H1 (cell line): ENCODE data around the gene PACSIN1. TPM values are rescaled to one million over a fixed set of nuclear protein-coding genes. Genes with fewer than 3 reads are reported as not detected.

ENCODE experiments used
- CTCF ChIA-PET: fragments of 300-600 bp; sonication (Branson Sonifier 250); formaldehyde crosslinking; loops from one replicate; lab custom pipeline; 2021; ENCODE audit not compliant: partially characterized antibody; lab: Charles Lee
- POLR2A ChIA-PET: fragments of 300-600 bp; sonication (Branson Sonifier 250); formaldehyde crosslinking; loops from one replicate; lab custom pipeline; 2021; ENCODE audit warnings: inconsistent platforms; ENCODE audit not compliant: partially characterized antibody; lab: Charles Lee
- DNase-seq, 2 experiments: peaks; one replicate each; pipeline versions ENCODE4 v3.0.0 to v3.0.0-alpha.2; 2010 to 2022; ENCODE audit warnings: low spot score in 2 of 2, low read depth in 1 of 2, mixed read lengths in 1 of 2
- FAIRE-seq: peaks from 2 replicates; lab custom pipeline; 2011; peaks lifted over from hg19 to GRCh38; lab: Jason Lieb, UNC
- H2AFZ ChIP-seq: 2 replicates; pipeline ENCODE4 v1.8.1; 2012; ENCODE audit warnings: low read length, inconsistent platforms
- H2AK5ac ChIP-seq: 2 replicates; pipeline ENCODE4 v1.6.1; 2013; ENCODE audit warnings: low read depth, low read length
- H2BK120ac ChIP-seq: replicated peaks from 2 replicates; pipeline ENCODE3; 2013; ENCODE audit warnings: low read depth, low read length, inconsistent platforms
- H2BK12ac ChIP-seq: 2 replicates; pipeline ENCODE4 v1.6.1; 2013; ENCODE audit warnings: low read depth, low read length
- H2BK15ac ChIP-seq: 2 replicates; pipeline ENCODE4 v1.6.1; 2013; ENCODE audit warnings: low read length
- H2BK20ac ChIP-seq: 2 replicates; pipeline ENCODE4 v1.6.1; 2013; ENCODE audit warnings: low read length
- H2BK5ac ChIP-seq: 2 replicates; pipeline ENCODE4 v1.6.1; 2013; ENCODE audit warnings: low read depth, low read length
- H3K14ac ChIP-seq: 2 replicates; pipeline ENCODE4 v1.6.1; 2013; ENCODE audit warnings: inconsistent platforms; ENCODE audit not compliant: insufficient read length
- H3K18ac ChIP-seq: 2 replicates; pipeline ENCODE4 v1.6.1; 2013; ENCODE audit warnings: low read length; ENCODE audit errors: extremely low read depth
- H3K23ac ChIP-seq: 2 replicates; pipeline ENCODE4 v1.6.1; 2013; ENCODE audit warnings: inconsistent platforms; ENCODE audit not compliant: insufficient read length
- H3K23me2 ChIP-seq: 2 replicates; pipeline ENCODE4 v1.6.1; 2013; ENCODE audit warnings: low read depth, low read length
- H3K27ac ChIP-seq: 2 replicates; pipeline ENCODE4 v1.6.1; 2011; ENCODE audit warnings: low read depth, low read length, inconsistent platforms
- H3K27me3 ChIP-seq, 4 experiments: replicated peaks in 1 of 4; 1 replicate in 1 of 4; 2 replicates in 3 of 4; pipeline versions ENCODE4 v1.6.1 to v1.8.1; 2011 to 2013; ENCODE audit warnings: low read length in 3 of 4, mild to moderate bottlenecking in 3 of 4, inconsistent platforms in 2 of 4, mixed read lengths in 2 of 4, moderate library complexity in 1 of 4; ENCODE audit not compliant: control insufficient read depth in 3 of 4, insufficient read depth in 3 of 4; ENCODE audit errors: extremely low read depth in 1 of 4
- H3K36me3 ChIP-seq, 4 experiments: 2 replicates each; pipeline versions ENCODE4 v1.6.1 to v1.8.1; 2011 to 2013; ENCODE audit warnings: mild to moderate bottlenecking in 4 of 4, low read length in 3 of 4, moderate library complexity in 2 of 4, control low read depth in 1 of 4, inconsistent platforms in 1 of 4; ENCODE audit not compliant: insufficient read depth in 4 of 4, control insufficient read depth in 2 of 4
- H3K4ac ChIP-seq: replicated peaks from 2 replicates; pipeline ENCODE3; 2013; ENCODE audit warnings: low read length, low read depth, mixed read lengths, inconsistent platforms; ENCODE audit not compliant: insufficient read length
- H3K4me1 ChIP-seq, 4 experiments: replicated peaks in 1 of 4; 1 replicate in 1 of 4; 2 replicates in 3 of 4; pipeline versions ENCODE4 v1.6.1 to v1.8.1; 2011 to 2013; ENCODE audit warnings: low read length in 3 of 4, inconsistent platforms in 2 of 4, mixed read lengths in 1 of 4; ENCODE audit not compliant: insufficient read depth in 4 of 4, control insufficient read depth in 3 of 4
- H3K4me2 ChIP-seq, 2 experiments: 2 replicates each; pipeline versions ENCODE4 v1.6.1 to v1.8.1; 2011 to 2013; ENCODE audit warnings: low read depth in 2 of 2, low read length in 2 of 2, control low read depth in 1 of 2, inconsistent platforms in 1 of 2, mild to moderate bottlenecking in 1 of 2; ENCODE audit not compliant: insufficient read depth in 1 of 2
- H3K4me3 ChIP-seq, 4 experiments: fragments of 200-600, 300-600 bp in 1 of 4; sonication (generic), shearing (Covaris generic), sonication (Bioruptor Twin) in 1 of 4; 2 replicates each; pipeline versions ENCODE4 v1.5.1 to v1.8.1; 2011 to 2016; ENCODE audit warnings: low read length in 4 of 4, low read depth in 3 of 4, control low read depth in 2 of 4, inconsistent platforms in 2 of 4, mild to moderate bottlenecking in 2 of 4, mixed read lengths in 1 of 4, moderate library complexity in 1 of 4; ENCODE audit not compliant: insufficient read depth in 2 of 4; ENCODE audit errors: extremely low read depth in 1 of 4
- H3K56ac ChIP-seq: replicated peaks from 2 replicates; pipeline ENCODE3; 2013; ENCODE audit warnings: low read depth, mild to moderate bottlenecking, mixed read lengths, low read length, inconsistent platforms; ENCODE audit not compliant: insufficient read length
- H3K79me1 ChIP-seq: 2 replicates; pipeline ENCODE4 v1.6.1; 2013; ENCODE audit warnings: low read depth, low read length, control low read depth
- H3K79me2 ChIP-seq, 2 experiments: 2 replicates each; pipeline versions ENCODE4 v1.6.1 to v1.8.1; 2012 to 2013; ENCODE audit warnings: low read length in 2 of 2, mild to moderate bottlenecking in 2 of 2, inconsistent platforms in 1 of 2; ENCODE audit not compliant: insufficient read depth in 2 of 2, control insufficient read depth in 1 of 2
- H3K9ac ChIP-seq, 4 experiments: replicated peaks in 1 of 4; 1 replicate in 1 of 4; 2 replicates in 3 of 4; pipeline versions ENCODE4 v1.6.1 to v1.8.1; 2011 to 2013; ENCODE audit warnings: low read depth in 3 of 4, low read length in 3 of 4, control low read depth in 2 of 4, mild to moderate bottlenecking in 2 of 4, moderate library complexity in 2 of 4, inconsistent platforms in 1 of 4; ENCODE audit errors: extremely low read depth in 1 of 4
- H3K9me3 ChIP-seq, 2 experiments: 2 replicates each; pipeline versions ENCODE4 v1.6.1 to v1.8.1; 2012 to 2013; ENCODE audit warnings: mild to moderate bottlenecking in 2 of 2, moderate library complexity in 2 of 2, control low read depth in 1 of 2, inconsistent platforms in 1 of 2, low read depth in 1 of 2, low read length in 1 of 2, mixed read lengths in 1 of 2; ENCODE audit not compliant: insufficient read depth in 2 of 2
- H4K20me1 ChIP-seq, 2 experiments: replicated peaks in 1 of 2; 2 replicates each; pipeline versions ENCODE3 to v1.8.1; 2011 to 2013; ENCODE audit warnings: inconsistent platforms in 2 of 2, low read length in 2 of 2, mild to moderate bottlenecking in 1 of 2; ENCODE audit not compliant: insufficient read depth in 2 of 2, control insufficient read depth in 1 of 2
- H4K5ac ChIP-seq: 2 replicates; pipeline ENCODE4 v1.6.1; 2013; ENCODE audit warnings: low read length, low read depth, mixed read lengths, inconsistent platforms; ENCODE audit not compliant: insufficient read length
- H4K8ac ChIP-seq: 2 replicates; pipeline ENCODE4 v1.8.0; 2013; ENCODE audit warnings: mild to moderate bottlenecking, moderate library complexity, low read length, inconsistent platforms; ENCODE audit not compliant: insufficient read depth; ENCODE audit errors: extremely low read depth
- H4K91ac ChIP-seq: replicated peaks from 2 replicates; pipeline ENCODE3; 2013; ENCODE audit warnings: low read length, mixed read lengths, inconsistent platforms; ENCODE audit not compliant: insufficient read length
- ATF2 ChIP-seq: IDR thresholded peaks from 2 replicates; pipeline ENCODE4 v1.6.1; 2012; ENCODE audit warnings: low read length, inconsistent platforms
- CBX5 ChIP-seq: fragments of 300-800, 300-1000 bp; sonication (generic); IDR thresholded peaks from 2 replicates; pipeline ENCODE4 v1.7.1; 2016; ENCODE audit warnings: antibody characterized with exemption, low read length, low read depth
- CHD2 ChIP-seq: IDR thresholded peaks from 2 replicates; pipeline ENCODE4 v1.6.1; 2012; ENCODE audit warnings: low read length, improper control_type of control experiment
- CTCF ChIP-seq, 3 experiments: IDR thresholded peaks; 1 replicate in 2 of 3; 2 replicates in 1 of 3; pipeline versions ENCODE4 v1.5.1 to v1.6.1; 2011; ENCODE audit warnings: low read length in 3 of 3, mild to moderate bottlenecking in 3 of 3, inconsistent platforms in 2 of 3, low read depth in 1 of 3, moderate library complexity in 1 of 3; ENCODE audit not compliant: insufficient read depth in 1 of 3; ENCODE audit errors: control extremely low read depth in 1 of 3
- GTF2F1 ChIP-seq: IDR thresholded peaks from 2 replicates; pipeline ENCODE4 v1.6.1; 2012; ENCODE audit warnings: low read depth, low read length, improper control_type of control experiment, borderline replicate concordance
- SAP30 ChIP-seq: fragments of 300-600 bp; sonication (generic); IDR thresholded peaks from 2 replicates; pipeline ENCODE4 v1.7.1; 2012; ENCODE audit warnings: low read length, moderate library complexity, mild to moderate bottlenecking, inconsistent platforms; ENCODE audit not compliant: insufficient read depth, insufficient replicate concordance
- SP4 ChIP-seq: IDR thresholded peaks from 2 replicates; pipeline ENCODE4 v1.6.1; 2012; ENCODE audit warnings: low read length, inconsistent platforms
- YY1 ChIP-seq: IDR thresholded peaks from 2 replicates; pipeline ENCODE4 v1.6.1; 2011; ENCODE audit warnings: low read depth, mild to moderate bottlenecking, low read length
- WGBS, 2 experiments: shearing (Covaris generic) in 1 of 2; methylation state at CpG; one replicate each; pipeline versions ENCODE4 v1.1.6 to v1.1.7; 2013 to 2015; ENCODE audit warnings: low lambda C conversion rate in 2 of 2, mixed read lengths in 2 of 2, inconsistent platforms in 1 of 2, low coverage in 1 of 2, missing lambda C conversion rate in 1 of 2; ENCODE audit not compliant: insufficient replicate concordance in 2 of 2, insufficient coverage in 1 of 2, insufficient read length in 1 of 2; ENCODE audit errors: extremely low coverage in 1 of 2, missing lambda C conversion rate in 1 of 2; 5-methylcytosine and 5-hydroxymethylcytosine counted together
- polyA plus RNA-seq, 7 experiments: library from polyadenylated mRNA; depleted of rRNA in 3 of 7; stranded (reverse) in 5 of 7; unstranded in 2 of 7; fragments of >200 nt in 5 of 7; fragments of 200-250 nt in 2 of 7; gene quantifications; 1 replicate in 5 of 7; 2 replicates in 1 of 7; 4 replicates in 1 of 7; pipeline versions ENCODE4 v1.2.1 to v1.2.3, GENCODE V29; 2011 to 2013; ENCODE audit warnings: missing spikeins in 2 of 7, mixed read lengths in 2 of 7
- total RNA-seq: library from RNA; stranded (reverse); fragmentation: NEBNext Ultra II Directional; extraction: Animal tissue kit (Norgen Biotek cat#: 25700); gene quantifications from 2 replicates; pipeline ENCODE4 v1.2.1, GENCODE V29; 2021

The PACSIN1 gene
- total and polyA plus RNA-seq, 2 of the 8 experiments (the other 6 are each of a cell fraction or from before 2014, with no cell fraction given): 5.9 to 11.1 TPM

- DNase-seq (no peak), FAIRE-seq (no peak)
- CTCF ChIA-PET: interaction anchor here (0.6 to 3.7 kb wide), 12 partner anchors 11 to 515 kb away, joined by 3 to 20 read pairs (median 4); partner anchors contain the start of gene SPDEF
- H3K79me1 ChIP-seq: no peaks in the 10 kb centered on the region
- H3K27me3 ChIP-seq: no peaks in the 10 kb centered on the region
- no peaks in the 10 kb centered on the region for H3K79me2 ChIP-seq
- H4K91ac ChIP-seq: no peak overlapping the region
- H3K9ac ChIP-seq: no peak overlapping the region
- no peak overlapping the region for H3K4ac ChIP-seq
- H3K4me1 ChIP-seq: peaks cover 0 to 15% (median 7%) of the 10 kb centered on the region in 4 experiments; a peak in 5 of 7 replicates
- H3K23me2 ChIP-seq: no peaks in the 10 kb centered on the region
- no peak overlapping the region for H2BK15ac ChIP-seq
- H4K20me1 ChIP-seq: no peaks in the 10 kb centered on the region
- 88% methylated on average over 14 of the region's 14 CpGs; no CpG with 5 or more reads in 1 of the 2 experiments for WGBS, 2 experiments
- TF ChIP-seq YY1: no peak
- TF ChIP-seq ATF2: no peak
- no peak for TF ChIP-seq CBX5
- no peak for TF ChIP-seq CTCF (IDR thresholded peaks at IDR 0.05; ENCODE audit: control extremely low read depth in 1 of 3, insufficient read depth in 1 of 3, low read depth in 1 of 3, low read length in 3 of 3)
- no peak for TF ChIP-seq SAP30
- TF ChIP-seq CHD2: no peak
- TF ChIP-seq SP4: no peak
- no peak for TF ChIP-seq GTF2F1
- POLR2A ChIA-PET: interaction anchor here (1.5 to 2.2 kb wide), 2 partner anchors 8 to 35 kb away, joined by 4 to 6 read pairs; no protein-coding TSS in a partner anchor
- no peak overlapping the region for H2BK12ac ChIP-seq
- no peak overlapping the region for H3K4me3 ChIP-seq
- H3K4me2 ChIP-seq: no peak overlapping the region
- no peak overlapping the region for H2AFZ ChIP-seq
- no peak overlapping the region for H4K5ac ChIP-seq
- no peak overlapping the region for H3K27ac ChIP-seq
- no peak overlapping the region for H3K14ac ChIP-seq
- H3K18ac ChIP-seq: peak overlapping the region; percentile 15; the same call in 1 of the 2 replicates
- no peaks in the 10 kb centered on the region for H3K36me3 ChIP-seq
- H4K8ac ChIP-seq: no peak overlapping the region; the same call in 1 of the 2 replicates
- no peak overlapping the region for H3K56ac ChIP-seq
- H2BK120ac ChIP-seq: no peak overlapping the region
- H3K23ac ChIP-seq: no peak overlapping the region
- peak overlapping the region; percentile 20; the same call in 1 of the 2 replicates for H2BK5ac ChIP-seq
- no peak overlapping the region for H2BK20ac ChIP-seq
- H3K9me3 ChIP-seq: no peaks in the 10 kb centered on the region
- H2AK5ac ChIP-seq: no peak overlapping the region
Measured at GRCh38 chr6:34566830-34567546, 101.1 kb downstream of the PACSIN1 start.
